Activated CD8-positive, alpha-beta memory T cell treated with anti-CD3 and anti-CD28 coated beads, Interleukin-2, amount 50 U/mL, for 1 hour (primary cell): ENCODE measurements around the gene ATP6V1B1.

Source experiments
- DNase-seq: peaks from one replicate; pipeline ENCODE4 v3.0.0-alpha.2; 2020; ENCODE audit errors: extremely low read depth

ATP6V1B1 gene

DNA sequence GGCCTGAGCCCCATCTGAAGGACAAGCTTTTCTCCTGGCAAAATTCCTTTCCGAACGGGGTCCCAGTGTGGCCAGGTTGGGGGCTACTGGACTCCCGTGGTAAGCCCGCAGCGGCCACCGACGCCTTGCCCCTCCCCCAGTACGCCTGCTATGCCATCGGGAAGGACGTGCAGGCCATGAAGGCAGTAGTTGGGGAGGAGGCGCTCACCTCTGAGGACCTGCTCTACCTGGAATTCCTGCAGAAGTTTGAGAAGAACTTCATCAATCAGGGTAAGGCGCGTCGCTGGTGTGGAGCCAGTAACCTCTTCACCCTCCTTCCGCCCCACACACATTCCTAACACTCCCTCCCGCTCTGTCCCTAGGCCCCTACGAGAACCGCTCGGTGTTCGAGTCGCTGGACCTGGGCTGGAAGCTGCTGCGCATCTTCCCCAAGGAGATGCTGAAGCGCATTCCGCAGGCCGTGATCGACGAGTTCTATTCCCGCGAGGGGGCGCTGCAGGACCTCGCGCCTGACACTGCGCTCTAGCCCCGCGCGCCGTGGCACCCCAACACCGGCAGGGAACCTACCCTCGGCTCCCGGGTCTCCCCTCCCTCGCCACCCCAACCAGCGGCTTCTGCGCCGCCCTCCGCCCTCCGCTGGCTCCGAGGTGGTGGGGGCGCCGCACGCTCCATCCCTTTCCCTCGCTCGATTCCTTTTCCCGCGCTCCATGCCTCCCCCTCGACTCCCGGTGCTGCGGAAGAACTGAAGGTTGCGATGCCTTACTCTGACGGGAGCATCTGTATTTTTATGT is 29.1 kb downstream of the ATP6V1B1 start:
- peak; percentile 51 for DNase-seq

DNA sequence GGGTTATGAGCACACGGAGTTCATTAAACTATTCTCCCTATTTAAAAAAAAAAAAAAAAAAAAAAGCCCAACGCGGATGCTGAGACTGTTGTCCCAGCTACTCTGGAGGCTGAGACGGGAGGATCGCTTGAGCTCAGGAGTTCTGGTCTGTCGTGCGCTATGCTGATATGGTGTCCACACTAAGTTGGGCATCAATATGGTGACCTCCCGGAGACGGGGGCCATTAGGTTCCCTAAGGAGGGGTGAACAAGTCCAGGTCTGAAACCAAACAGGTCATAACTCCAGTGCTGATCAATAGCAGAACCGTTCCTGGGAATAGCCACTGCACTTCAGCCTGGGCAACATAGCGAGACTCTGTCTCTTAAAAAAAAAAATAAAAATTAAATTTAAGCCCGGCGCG is 29.8 kb downstream of the ATP6V1B1 start:
- DNase-seq, result no peak

DNA sequence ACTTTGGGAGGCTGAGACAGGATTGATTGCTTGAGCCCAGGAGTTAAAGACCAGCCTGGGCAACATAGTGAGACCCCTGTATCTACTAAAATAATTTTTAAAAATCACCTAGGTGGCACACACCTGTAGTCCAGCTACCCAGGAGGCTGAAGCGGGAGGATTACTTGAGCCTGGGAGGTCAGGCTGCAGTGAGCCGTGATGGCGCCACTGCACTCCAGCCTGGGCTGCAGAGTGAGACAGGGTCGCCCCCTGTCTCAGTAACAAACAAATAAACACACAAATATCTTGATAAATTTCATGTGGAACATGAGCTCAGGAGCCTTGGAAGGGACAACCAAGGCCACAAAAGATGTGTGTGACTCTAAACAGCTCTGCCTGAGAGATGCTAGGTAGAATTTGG is 31.0 kb downstream of the ATP6V1B1 start:
- DNase-seq, result no peak

DNA sequence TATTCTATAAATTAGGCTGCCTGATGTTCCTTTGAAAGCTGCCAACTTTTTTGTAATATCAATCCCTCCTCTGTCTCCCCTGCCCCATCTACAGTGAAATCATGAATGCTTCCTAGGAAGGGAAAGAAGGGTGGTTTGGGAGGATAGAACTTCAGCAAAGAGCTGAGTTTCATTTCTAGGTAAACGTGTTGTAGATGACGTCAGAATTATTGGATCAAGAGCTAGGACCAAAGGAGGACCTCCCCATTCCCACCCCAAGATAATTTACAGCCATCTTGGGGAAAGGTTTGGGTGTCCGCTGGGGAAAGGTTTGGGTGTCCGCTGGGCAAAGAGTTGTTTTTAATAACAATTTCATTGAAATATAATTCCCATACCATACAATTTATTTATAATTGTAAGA is 31.5 kb downstream of the ATP6V1B1 start:
- DNase-seq, result no peak

DNA sequence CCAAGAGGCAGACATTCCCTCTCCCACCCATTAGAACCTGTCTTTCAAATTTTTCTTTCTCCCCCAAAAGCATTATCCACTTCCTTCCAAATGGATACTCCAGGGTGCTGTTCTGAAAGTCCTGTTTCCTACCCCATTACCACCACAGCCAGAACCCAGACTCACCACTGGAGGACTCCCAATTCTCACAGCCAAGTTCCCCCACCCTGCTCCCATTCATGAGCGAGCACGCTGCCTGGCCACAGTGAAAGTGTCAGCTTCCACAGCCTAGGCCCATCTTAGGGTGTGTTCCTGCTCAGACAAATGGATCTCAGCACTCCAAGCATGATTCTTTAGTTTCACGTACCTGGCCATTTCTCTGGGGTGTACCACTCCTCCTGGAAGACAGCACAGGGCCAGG is 38.9 kb downstream of the ATP6V1B1 start:
- no peak for DNase-seq

DNA sequence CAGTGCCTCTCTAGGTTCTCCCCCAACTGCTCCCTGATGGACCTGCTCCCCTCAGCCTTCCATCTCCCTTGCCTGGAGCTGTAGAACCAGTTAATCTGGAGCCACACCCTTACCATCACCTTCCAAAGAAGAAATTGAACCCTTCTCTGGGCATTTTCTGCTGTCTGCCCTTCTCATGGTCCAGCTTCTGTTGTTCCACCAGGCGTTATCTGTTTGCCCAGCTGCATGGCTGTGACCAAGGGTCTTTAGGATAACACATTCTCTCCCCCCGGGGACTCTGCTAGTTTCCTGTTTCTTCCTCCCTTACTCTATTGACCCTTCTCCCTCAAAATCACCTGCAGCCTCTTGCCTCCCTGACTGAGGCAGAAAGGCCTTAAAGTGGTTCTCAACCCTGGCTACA is 39.5 kb downstream of the ATP6V1B1 start:
- DNase-seq, result no peak

DNA sequence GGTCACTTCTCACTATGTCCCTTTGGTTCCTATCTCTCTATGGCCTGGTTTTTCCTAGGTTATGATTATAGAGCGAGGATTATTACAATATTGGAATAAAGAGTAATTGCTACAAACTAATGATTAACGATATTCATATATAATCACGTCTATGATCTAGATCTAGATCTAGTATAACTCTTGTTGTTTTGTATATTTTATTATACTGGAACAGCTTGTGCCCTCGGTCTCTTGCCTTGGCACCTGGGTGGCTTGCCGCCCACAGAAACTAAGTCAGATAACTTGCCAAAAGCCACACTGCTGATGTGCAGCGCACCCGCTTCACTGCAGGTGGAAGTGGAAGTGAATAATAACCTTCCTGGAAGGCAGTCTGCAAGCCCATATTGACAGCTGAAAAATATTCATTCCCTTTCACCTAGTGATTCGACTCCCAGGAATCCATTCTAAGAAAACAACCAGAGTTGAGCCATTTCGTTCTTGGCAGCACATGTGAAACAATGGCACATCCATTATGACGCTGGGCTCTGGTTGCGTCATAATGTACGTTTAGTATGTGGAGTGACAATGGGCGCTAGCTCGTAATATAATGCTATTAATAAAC is 42.0 kb downstream of the ATP6V1B1 start:
- DNase-seq, result no peak

DNA sequence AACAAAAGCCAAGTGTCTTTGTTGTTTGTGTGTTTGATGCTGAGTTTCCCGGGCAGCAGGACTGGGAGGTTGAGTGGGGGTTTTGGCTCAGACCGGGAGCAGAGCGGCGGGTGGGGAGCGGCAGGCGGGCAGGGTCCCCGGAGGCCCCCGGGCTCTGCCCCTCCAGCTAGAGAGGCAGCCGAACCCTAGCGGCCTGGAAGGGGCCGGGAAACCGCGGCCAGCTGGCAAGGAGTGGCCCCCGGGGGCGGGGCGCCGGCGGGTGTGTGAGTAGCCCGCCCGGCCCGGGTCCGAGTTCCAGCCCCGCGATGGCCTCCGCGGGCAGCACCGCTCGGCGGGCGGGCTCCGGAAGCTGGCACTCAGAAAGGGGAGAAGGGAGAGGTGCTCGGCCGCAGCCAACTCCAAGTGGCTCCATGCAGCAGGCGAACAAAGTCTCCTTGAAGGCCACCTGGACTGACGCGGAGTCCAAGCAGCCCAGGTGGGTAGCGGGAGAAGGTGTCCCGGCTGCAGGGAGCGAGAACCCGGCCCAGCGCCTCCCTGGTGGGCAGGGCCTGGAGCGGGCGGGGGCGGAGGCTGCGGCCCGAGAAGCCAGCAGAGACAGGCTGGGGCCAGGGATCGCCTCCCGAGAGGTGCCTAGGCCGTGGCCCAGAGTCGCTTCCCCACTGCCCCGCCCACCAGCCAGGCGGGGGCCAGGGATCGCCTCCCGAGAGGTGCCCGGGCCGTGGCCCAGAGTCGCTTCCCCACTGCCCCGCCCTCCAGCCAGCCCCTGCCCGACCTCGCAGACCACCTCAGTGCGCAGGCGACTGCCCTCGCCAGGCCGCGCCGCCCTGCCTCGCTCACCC is 42.9 kb downstream of the ATP6V1B1 start, which contains the start of gene ANKRD53:
Gene ANKRD53, plus strand, starts transcription at position 290 of the 839 bp plus-strand sequence. Its CDS starts 16 bp downstream, at position 306.
- DNase-seq, result no peak

DNA sequence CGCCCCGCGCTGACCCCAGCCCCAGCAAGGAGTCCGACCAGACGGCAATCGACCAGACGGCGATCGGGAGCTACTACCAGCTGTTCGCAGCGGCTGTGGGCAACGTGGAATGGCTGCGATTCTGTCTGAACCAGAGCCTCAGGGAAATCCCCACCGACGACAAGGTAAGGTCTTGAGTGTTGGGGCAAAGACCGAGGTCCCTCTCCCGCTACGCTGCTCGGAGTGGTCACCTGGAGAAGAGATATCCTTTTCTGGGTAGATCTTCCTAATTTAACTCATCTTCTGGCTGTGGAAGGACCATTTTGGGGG is 43.4 kb downstream of the ATP6V1B1 start:
- no peak for DNase-seq

DNA sequence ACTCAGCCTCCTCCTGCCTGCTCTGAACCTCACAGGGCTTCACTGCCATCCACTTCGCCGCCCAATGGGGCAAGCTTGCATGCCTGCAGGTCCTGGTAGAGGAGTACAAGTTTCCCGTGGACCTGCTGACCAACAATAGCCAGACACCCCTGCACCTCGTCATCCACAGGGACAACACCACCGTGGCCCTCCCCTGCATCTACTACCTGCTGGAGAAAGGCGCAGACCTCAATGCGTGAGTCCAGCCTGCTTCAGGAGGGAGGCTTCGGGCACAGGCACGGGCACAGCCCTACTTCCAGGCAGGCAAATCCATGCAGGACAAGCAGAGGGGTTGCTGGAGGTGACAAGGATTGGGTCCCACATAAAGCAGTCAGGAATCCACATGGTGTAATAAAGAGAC is 43.9 kb downstream of the ATP6V1B1 start:
- no peak for DNase-seq

DNA sequence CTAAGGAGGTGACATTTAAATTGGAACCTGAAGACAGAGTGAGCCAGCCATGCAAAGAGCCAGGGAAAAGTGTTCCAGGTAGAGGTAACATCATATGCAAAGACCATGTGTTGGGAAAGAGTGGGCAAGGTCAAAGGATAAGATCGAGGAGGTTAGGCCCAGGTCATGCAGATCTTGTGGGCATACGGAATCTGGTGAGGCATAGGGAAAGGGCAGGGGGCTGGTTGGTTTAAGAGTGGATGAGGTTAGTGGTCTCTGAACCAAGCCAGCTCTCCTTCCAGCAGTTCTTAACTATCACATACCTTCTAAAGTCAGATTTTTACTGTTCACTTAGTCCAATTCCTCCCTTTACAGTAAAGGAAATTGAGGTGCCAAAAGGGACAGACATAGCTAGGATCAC is 45.7 kb downstream of the ATP6V1B1 start:
- no peak for DNase-seq

DNA sequence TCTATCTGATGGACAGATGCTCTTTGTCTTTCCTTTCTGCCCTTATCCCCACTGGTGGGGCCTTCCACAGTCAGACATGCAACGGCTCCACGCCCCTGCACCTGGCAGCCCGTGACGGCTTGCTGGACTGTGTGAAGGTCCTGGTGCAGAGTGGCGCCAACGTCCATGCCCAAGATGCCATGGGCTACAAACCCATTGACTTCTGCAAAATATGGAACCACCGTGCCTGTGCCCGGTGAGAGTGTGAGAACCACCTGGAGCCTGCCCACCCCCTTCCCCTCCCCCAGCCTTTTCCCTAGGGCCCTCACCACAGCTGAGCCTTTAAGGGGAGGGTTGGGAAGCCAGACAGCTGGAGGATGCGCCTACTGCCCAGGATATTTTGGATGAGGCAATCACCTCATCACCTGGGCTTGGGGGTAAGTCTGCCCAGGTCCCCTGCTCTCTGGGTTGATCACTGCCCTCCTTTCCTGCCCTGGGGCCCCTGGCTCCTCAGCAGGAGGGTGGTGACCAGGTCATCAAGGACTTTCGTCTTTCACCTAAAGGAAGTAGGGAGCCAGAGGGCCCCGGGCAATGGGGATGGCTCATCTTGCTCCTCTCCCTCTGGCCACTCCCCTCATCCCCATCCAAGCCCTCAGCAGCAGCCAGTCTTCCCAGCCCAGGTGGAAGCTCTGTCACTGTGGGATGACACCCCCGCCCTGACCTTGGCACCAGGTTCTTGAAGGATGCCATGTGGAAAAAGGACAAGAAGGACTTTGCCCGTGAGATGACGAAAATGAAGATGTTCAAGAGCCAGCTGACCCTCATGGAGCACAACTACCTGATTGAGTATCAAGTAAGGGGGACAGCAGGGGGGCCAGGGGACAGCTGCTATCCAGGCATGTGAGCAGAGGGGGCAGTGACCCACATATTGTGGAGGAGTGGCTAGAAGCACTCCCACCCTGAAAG is 46.4 kb downstream of the ATP6V1B1 start:
- no peak for DNase-seq

DNA sequence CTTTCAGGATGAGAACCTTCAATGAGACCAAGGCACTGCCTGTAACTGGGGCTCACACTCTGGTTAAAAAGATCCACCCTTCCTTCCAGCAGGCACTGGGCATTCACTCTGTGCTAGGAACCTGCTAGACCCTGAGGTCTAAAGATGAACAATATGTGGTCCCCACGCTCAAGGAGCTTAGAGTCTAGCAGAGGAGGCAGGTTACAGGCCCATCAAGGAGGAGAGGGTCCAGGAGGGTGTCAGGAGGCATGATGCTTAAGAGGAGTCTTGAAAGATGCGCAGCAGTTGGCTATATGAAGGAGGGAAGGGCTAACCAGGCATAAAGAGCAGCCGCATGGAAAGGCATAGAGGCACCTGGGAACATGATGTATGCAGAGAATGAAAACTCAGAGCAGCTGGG is 47.3 kb downstream of the ATP6V1B1 start:
- no peak for DNase-seq

DNA sequence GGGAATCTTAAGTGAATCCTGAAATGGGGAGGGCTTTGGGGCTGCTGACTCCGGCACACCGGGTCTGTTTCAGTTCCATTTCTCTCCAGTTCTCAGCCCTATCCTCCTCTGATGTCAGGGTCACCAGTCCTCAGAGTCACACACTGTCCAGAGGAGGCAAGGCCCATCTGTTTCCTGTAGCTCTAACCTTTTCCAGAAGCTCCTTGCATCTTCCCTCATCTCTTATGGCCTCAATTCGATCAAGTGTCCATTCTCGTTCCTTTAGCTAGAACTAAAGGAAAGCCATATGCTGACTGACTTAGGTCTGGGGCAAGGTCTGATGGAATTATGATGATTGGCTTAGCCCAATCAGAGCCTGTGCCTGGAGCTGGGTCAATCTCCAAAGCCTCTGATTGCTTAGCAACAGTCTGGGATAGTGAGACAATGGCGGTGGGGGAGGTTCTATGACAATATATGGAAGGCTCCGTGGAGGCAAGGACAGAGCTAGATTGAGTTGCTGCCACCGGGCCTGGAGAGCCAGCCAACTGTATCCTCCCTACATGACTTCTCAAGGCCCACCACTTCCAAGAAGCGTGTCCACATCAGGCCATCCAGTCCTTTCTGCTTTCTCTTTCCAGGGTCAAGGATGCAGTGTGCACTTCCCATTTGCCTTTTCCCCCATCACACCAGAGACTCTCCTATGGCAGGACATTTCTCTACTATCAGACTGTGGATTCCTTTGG is 48.0 kb downstream of the ATP6V1B1 start:
- no peak for DNase-seq

DNA sequence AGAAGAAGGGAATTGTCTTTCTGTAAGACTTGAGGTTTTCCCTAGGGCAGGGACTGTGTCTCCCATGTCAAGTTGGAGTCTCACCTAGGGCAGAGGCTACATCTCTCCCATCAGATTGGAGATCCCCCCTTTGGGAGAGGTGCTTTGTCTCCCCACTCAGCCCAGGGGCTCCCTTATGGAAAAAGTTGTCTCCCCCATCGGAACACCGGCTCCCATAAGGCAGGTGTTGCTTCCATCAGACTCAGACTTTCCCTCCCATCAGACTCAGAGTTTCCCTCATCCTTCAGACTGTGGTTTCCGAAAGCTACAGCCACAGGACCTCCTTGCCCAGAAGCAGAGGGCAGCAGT is 48.5 kb downstream of the ATP6V1B1 start:
- no peak for DNase-seq

DNA sequence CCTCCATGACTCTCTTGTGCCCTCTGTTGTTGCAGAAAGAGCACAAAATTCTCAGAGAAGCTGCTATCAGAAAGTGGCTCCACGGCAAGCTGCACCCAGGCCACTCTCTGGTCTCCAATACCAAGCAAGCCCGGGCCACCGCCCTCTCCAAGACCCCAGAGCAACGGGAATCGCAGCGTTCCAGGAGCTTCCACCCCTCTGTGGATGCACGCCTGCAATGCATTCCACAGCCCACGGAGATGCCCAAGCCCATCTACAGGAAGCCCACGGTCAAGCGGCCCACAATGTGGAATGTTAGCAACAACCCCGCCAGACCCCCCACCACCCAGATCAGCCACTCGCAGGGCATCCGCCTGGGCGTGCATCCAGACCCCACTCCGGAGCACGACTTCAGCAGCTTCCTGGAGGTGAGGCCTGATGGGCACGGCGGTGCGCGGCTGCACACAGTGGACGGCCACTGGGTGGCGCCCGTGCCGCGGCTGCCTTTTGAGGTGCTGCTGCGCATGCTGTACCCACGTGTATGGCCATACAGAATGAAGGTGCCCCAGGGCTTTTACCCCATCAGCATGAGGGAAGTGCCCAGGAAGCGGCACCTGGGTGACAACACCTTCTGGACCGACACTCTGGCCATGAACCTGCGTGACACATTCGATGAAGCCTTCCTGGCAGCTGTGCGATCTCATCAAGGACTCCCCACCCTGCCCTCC is 49.0 kb downstream of the ATP6V1B1 start:
- DNase-seq, result peak; percentile 40

DNA sequence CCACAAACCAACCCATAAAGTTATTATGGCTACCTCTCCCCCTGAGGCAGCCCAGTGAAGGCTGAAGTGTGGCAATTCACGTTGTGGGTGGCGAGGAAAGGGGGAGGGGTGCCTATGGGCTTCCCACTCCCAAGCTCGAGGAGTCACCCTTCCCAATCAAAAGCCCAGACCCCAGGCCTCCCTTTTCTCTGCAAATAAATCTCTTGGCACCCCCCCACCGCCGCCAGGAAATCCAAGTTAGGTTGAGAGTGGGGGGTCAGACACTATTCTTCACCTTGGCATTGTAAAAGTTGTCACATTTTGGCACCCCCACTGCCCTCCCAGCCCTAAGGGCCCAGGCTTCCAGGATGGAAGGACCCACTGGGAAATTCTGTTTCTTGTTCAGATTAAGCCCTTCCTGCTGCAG is 49.6 kb downstream of the ATP6V1B1 start:
- no peak for DNase-seq

DNA sequence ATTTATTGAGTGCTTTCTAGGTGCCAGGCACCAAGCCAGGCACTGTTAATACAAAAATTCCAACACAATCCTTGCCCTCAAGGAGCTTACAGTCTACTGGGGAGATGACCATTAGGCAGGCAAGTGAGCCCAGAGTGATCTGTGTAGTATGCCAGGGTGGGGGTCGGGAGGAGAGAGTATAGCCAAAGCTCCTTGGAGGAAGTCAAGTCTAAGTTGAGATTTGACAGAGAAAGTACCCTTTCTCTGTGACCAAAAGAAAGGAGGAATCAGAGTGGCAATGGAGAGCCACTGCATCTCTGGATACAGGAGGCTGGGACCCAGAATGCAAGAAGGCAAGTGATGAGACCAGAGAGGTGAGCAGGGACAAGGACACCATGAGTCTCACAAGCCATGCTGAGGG is 50.3 kb downstream of the ATP6V1B1 start:
- DNase-seq, result no peak

DNA sequence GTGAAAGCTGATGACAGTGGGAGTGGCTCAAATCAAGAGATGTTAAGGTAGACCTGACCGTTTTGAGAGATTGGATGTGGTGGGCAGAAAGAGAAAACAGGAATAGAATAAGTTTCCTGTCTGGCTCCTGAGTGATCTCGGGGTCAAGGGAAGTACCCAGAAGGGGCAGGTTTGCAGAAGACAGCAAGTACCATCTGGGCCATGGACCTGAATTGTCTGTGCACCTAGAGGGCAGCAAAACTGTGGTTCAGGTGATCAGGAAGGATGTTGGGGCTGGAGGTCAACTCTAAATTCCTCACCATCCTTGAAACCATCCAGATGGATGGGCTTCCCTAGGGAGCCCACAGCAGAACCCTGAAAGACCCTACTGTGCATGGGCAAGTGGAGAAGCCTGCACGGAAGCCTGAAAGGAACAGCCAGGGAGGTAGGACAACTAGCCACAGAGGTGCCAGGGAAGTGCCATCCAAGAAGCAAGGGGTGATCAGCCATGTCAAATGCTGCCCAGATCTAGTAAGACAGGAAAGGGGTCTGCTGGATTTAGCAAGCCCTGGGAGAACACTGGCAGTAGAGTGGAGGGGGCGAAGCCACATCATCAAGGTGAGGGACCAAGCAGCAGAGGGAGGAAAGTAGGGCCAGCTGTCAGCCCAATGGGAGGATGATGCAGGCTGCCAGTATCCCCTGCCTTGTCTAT is 50.9 kb downstream of the ATP6V1B1 start:
- DNase-seq, result no peak

DNA sequence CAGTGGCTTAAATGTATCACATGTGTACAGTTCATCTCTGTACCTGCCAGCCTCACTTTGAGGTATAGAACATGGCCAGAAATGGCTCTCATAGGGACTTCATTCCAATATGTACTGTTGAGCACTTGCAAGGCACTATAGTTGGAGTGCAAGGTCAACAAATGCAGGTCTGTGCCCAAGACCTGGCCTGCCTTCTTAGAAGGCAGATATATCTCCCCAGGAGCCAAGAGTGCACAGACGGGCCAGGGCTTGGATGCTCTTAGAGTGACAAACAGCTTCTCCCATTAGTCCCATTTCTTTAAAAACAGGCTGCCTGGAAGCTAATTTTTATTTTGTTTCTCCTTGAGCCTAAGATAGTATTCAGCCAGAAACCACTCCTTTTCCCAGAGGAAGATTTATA is 51.7 kb downstream of the ATP6V1B1 start:
- DNase-seq, result no peak
